Parathyroid adenoma (tissue), 2 donors: ENCODE results near the gene TNFSF15.

Experiments used
- H2AFZ ChIP-seq: fragments of 300-600 bp; sonication (generic); one replicate; pipeline ENCODE4 v1.7.0; 2017; ENCODE audit warnings: antibody characterized with exemption, mild to moderate bottlenecking
- H3K27ac ChIP-seq: fragments of 300-600 bp; sonication (generic); one replicate; pipeline ENCODE4 v1.7.0; 2017
- H3K27me3 ChIP-seq: fragments of 300-600 bp; sonication (generic); one replicate; pipeline ENCODE4 v1.7.0; 2017; ENCODE audit warnings: low read length; ENCODE audit not compliant: control insufficient read depth, insufficient read depth
- H3K36me3 ChIP-seq: fragments of 300-600 bp; sonication (generic); one replicate; pipeline ENCODE4 v1.7.0; 2017; ENCODE audit warnings: low read length; ENCODE audit not compliant: control insufficient read depth, insufficient read depth
- H3K4me1 ChIP-seq: fragments of 300-600 bp; sonication (generic); one replicate; pipeline ENCODE4 v1.7.0; 2017; ENCODE audit warnings: control low read depth
- H3K4me2 ChIP-seq: fragments of 300-600 bp; sonication (generic); one replicate; pipeline ENCODE4 v1.7.0; 2017; ENCODE audit warnings: low read length
- H3K4me3 ChIP-seq: fragments of 300-600 bp; sonication (generic); one replicate; pipeline ENCODE4 v1.7.0; 2017; ENCODE audit warnings: low read depth, low read length
- H3K79me2 ChIP-seq: fragments of 300-600 bp; sonication (generic); one replicate; pipeline ENCODE4 v1.7.0; 2017; ENCODE audit warnings: control low read depth
- H3K9ac ChIP-seq: fragments of 300-600 bp; sonication (generic); one replicate; pipeline ENCODE4 v1.7.0; 2017; ENCODE audit warnings: mild to moderate bottlenecking
- H3K9me3 ChIP-seq: fragments of 300-600 bp; sonication (generic); one replicate; pipeline ENCODE4 v1.7.0; 2017; ENCODE audit warnings: low read length; ENCODE audit not compliant: control insufficient read depth
- TF ChIP-seq, protein P1 (sequence below): fragments of 300-600 bp; sonication (generic); IDR thresholded peaks from one replicate; pipeline ENCODE4 v1.7.0; 2017; ENCODE audit warnings: antibody characterized with exemption, mild to moderate bottlenecking
- donor health status: primary hyperparathyroidism.

Gene TNFSF15

DNA sequence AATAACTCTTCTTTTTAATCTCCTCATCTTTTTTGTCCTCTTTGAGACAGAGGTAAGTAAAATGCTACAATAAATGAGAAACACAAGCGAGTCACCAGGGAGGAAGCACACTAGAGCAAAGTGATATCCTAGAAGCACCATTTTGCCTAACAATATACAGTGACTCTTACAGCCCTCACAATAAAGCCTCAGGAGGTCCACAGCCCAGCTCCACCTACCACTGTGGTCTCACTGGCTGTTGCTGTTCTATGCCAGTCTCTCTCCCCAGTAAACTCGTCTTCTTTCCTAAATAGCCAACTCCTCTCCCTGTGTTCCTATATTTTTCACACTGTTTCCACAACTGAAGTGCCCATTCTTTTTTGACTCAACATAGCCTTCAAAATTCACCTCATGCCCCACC, 44.3 kb downstream of the TNFSF15 start:
- Histone ChIP-seq H3K36me3 (no peaks in the 10 kb centered on the region), H3K4me1 (no peaks in the 10 kb centered on the region), H3K27me3 (no peaks in the 10 kb centered on the region), H2AFZ (no peak overlapping the region), H3K9ac (no peak overlapping the region), H3K9me3 (no peaks in the 10 kb centered on the region), H3K4me2 (no peak overlapping the region), H3K79me2 (no peaks in the 10 kb centered on the region), H3K27ac (no peak overlapping the region), H3K4me3 (no peak overlapping the region)
- TF ChIP-seq, protein P1, sequence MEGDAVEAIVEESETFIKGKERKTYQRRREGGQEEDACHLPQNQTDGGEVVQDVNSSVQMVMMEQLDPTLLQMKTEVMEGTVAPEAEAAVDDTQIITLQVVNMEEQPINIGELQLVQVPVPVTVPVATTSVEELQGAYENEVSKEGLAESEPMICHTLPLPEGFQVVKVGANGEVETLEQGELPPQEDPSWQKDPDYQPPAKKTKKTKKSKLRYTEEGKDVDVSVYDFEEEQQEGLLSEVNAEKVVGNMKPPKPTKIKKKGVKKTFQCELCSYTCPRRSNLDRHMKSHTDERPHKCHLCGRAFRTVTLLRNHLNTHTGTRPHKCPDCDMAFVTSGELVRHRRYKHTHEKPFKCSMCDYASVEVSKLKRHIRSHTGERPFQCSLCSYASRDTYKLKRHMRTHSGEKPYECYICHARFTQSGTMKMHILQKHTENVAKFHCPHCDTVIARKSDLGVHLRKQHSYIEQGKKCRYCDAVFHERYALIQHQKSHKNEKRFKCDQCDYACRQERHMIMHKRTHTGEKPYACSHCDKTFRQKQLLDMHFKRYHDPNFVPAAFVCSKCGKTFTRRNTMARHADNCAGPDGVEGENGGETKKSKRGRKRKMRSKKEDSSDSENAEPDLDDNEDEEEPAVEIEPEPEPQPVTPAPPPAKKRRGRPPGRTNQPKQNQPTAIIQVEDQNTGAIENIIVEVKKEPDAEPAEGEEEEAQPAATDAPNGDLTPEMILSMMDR, result no peak

DNA sequence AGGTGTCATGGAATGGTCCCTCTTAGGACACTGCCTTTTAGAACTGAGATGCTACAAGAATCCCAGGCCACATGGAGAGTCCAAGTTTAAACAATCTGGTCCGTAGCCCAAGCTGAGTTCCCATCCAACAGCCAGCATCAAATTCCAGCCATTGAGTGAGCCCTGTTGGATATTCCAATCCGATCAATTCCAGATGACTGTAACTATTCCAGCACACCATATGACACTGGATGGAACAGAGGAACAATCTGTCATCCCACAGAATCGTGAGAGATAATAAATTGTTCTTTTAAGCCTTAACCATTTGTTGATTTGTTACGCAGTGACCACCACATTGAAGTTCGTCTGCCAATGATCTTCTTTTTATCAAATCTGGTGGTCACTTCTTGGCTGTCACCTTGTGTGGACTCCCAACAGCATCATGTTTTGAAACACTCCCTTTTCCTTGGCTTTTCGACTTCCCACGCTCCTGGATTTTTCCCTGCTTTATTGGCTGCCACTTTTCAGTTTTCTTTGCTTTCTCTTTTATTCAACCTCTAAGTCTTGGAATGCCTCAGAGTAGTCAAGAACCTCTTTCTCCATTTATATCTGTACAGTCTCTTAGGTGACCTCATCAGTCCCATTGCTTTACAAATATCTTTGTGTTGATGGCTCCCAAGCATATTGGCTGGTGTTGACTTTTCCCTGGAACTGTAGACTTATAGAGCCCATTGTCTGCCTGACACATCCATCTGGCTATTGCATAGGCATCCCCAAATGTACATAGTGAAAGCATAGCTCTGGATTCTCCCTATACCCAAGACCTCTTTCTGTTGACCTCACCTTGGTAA, 46.1 kb downstream of the TNFSF15 start:
- no peak overlapping the region for H3K27ac ChIP-seq
- H3K4me2 ChIP-seq, result no peak overlapping the region
- H2AFZ ChIP-seq, result no peak overlapping the region
- no peaks in the 10 kb centered on the region for H3K4me1 ChIP-seq
- no peaks in the 10 kb centered on the region for H3K9me3 ChIP-seq
- TF ChIP-seq, protein P1, result no peak
- no peak overlapping the region for H3K4me3 ChIP-seq
- H3K9ac ChIP-seq, result no peak overlapping the region
- no peaks in the 10 kb centered on the region for H3K79me2 ChIP-seq
- no peaks in the 10 kb centered on the region for H3K27me3 ChIP-seq
- H3K36me3 ChIP-seq, result no peaks in the 10 kb centered on the region

DNA sequence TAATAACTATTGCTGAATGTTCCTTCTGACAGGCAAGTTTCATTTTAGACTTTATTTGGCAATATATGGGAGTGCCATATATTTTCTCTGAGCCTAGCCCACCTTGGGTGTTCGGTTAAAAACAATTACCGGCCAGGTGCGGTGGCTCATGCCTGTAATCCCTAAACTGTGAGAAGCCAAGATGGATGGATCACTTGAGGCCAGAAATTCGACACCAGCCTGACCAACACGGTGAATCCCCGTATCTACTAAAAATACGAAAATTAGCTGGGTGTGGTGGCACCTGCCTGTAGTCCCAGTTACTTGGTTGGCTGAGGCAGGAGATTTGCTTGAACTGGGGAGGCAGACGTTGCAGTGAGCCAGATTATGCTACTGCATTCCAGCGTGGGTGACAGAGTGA, 47.9 kb downstream of the TNFSF15 start:
- TF ChIP-seq, protein P1, result no peak
- Histone ChIP-seq H3K9me3 (no peaks in the 10 kb centered on the region), H3K4me3 (no peak overlapping the region), H3K27me3 (no peaks in the 10 kb centered on the region), H2AFZ (no peak overlapping the region), H3K79me2 (no peaks in the 10 kb centered on the region), H3K36me3 (no peaks in the 10 kb centered on the region), H3K4me2 (no peak overlapping the region), H3K4me1 (no peaks in the 10 kb centered on the region), H3K9ac (no peak overlapping the region), H3K27ac (no peak overlapping the region)

DNA sequence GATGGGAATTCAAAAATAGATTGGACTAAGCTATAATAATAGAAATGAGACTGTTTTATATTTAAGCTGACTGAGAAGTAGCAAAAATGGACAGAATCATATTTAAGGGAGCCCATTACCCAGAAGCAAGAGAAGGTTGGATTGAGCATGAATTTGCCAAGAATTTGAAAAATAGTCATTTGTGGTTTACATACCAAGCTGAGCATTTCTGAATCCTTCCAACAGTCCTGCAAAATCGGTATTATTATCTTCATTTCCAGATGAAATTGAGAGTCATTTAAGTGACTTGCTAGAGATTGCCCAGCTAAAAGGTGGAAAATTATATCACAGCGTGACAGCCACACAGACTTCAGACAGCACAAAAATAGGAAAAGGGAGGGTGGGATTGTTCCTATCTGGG, 48.4 kb downstream of the TNFSF15 start:
- no peak overlapping the region for H3K4me3 ChIP-seq
- H3K9me3 ChIP-seq, result no peaks in the 10 kb centered on the region
- H3K36me3 ChIP-seq, result no peaks in the 10 kb centered on the region
- H3K9ac ChIP-seq, result no peak overlapping the region
- TF ChIP-seq, protein P1, result no peak
- no peak overlapping the region for H2AFZ ChIP-seq
- no peaks in the 10 kb centered on the region for H3K27me3 ChIP-seq
- H3K4me1 ChIP-seq, result no peaks in the 10 kb centered on the region
- no peaks in the 10 kb centered on the region for H3K79me2 ChIP-seq
- no peak overlapping the region for H3K4me2 ChIP-seq
- no peak overlapping the region for H3K27ac ChIP-seq

DNA sequence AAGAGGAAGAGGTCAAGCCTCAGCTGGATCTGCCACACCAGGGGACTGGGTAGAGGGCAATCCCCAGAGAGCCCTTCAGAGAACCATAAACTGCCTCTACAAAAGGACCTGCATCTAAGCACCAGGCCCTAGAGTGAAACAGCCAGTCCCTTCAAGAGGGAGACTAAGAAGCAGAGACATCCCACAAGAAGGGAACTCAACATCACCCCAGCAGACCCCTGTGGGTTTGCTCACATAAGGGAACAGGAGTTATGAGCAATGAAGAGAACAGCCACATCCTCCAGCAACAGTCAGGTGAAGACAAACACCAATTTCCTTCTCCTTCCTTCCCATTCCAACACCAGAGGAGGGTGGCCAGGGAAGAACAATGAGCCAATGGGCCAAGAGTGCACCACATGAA, 48.9 kb downstream of the TNFSF15 start:
- H3K27me3 ChIP-seq, result no peaks in the 10 kb centered on the region
- H2AFZ ChIP-seq, result no peak overlapping the region
- no peak overlapping the region for H3K27ac ChIP-seq
- H3K9me3 ChIP-seq, result no peaks in the 10 kb centered on the region
- no peaks in the 10 kb centered on the region for H3K4me1 ChIP-seq
- no peak overlapping the region for H3K9ac ChIP-seq
- H3K36me3 ChIP-seq, result no peaks in the 10 kb centered on the region
- no peaks in the 10 kb centered on the region for H3K79me2 ChIP-seq
- H3K4me2 ChIP-seq, result no peak overlapping the region
- H3K4me3 ChIP-seq, result no peak overlapping the region
- TF ChIP-seq, protein P1, result no peak
